ENCODE measurements around the gene NUDT2. TPM values are rescaled to one million over a fixed set of nuclear protein-coding genes. Genes with fewer than 3 reads are reported as not detected.
"Not testable (repeated sequence)": the region's sequence is repeated elsewhere in the genome, so short reads cannot be mapped to it uniquely, and the experiment has no call there.

Gene NUDT2
- total RNA-seq, 1 donor from 2014 or later: 7.2 TPM

DNA sequence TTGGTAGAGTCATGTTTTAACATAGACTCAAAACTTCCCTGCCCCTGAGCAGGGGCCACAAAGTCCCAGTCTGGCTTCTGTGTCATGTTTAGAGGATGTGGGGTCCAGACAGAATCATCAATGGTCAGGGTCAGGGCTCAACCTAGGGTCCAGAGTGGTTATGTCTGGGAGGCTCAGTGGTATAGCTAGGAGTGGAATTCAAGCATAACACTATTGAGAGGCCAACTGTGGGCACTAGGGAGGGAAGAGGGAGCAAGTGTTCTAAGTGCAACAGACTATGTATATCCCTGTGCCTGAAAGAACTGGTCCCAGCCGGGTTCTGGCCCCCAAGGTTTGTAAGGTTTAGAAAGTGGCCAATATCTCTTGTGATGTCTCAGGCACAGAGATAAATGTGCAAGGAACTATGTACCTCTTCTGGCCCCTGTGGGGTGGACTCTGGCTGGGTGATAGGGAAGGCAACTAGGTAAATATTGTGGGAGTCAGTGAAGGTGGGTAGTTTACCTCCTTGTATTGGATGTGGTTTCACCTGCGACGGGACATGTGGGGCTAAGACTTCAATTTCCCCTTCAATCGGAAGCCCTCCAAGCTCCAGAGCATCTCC lies 33.3 kb downstream of the NUDT2 start:
- Mint-ChIP-seq H3K27me3 (ENCODE audit: unreplicated experiment) (no peaks in the 10 kb centered on the region), H3K4me1 (ENCODE audit: low read depth, unreplicated experiment) (peaks cover 4% of the 10 kb centered on the region), H3K36me3 (ENCODE audit: unreplicated experiment) (peaks cover 11% of the 10 kb centered on the region), H3K27ac (ENCODE audit: unreplicated experiment) (no peak overlapping the region), H3K9me3 (ENCODE audit: unreplicated experiment) (peaks cover 6% of the 10 kb centered on the region), H3K4me3 (ENCODE audit: unreplicated experiment) (no peak overlapping the region)
- TF ChIP-seq, protein P1, sequence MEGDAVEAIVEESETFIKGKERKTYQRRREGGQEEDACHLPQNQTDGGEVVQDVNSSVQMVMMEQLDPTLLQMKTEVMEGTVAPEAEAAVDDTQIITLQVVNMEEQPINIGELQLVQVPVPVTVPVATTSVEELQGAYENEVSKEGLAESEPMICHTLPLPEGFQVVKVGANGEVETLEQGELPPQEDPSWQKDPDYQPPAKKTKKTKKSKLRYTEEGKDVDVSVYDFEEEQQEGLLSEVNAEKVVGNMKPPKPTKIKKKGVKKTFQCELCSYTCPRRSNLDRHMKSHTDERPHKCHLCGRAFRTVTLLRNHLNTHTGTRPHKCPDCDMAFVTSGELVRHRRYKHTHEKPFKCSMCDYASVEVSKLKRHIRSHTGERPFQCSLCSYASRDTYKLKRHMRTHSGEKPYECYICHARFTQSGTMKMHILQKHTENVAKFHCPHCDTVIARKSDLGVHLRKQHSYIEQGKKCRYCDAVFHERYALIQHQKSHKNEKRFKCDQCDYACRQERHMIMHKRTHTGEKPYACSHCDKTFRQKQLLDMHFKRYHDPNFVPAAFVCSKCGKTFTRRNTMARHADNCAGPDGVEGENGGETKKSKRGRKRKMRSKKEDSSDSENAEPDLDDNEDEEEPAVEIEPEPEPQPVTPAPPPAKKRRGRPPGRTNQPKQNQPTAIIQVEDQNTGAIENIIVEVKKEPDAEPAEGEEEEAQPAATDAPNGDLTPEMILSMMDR (IDR thresholded peaks at IDR 0.05; ENCODE audit: partially characterized antibody, unreplicated experiment): no peak
- DNase-seq: no peak

DNA sequence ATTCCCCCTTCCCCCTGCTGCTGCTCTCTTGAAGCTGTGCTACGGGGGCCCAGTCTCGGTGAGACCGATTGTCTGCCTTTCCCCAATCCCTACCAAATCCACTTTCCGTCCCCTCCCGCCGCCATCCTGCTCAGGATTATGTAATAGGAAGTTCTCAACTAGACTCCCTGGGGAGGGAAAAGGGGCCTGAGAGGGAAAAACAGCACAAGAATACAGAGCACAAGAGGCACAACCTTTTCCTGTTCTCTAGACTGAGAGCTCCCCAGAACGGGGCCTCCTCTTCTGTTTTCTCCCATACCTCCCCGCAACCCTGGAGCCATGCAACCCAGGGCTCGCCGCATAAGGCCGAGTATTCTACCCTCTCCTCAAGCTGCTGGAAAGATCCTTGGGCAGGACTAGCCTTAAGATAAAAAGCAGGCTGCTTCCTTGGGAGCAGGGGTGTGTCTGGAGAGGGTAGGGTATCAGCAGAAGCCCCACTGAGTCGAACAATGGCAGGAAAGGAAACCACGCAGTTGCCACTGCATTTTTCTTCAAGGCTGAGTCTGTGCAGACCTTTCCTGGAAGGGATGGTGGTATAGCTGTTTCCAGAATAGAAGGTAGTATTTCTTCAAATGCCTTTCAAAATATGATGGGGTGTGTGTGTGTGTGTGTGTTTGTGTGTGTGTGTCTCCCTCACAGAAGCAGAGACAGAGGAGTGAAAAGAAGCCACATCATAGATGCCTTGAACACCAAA lies 34.4 kb downstream of the NUDT2 start:
- TF ChIP-seq, protein P1 (IDR thresholded peaks at IDR 0.05; ENCODE audit: partially characterized antibody, unreplicated experiment): no peak
- no peak for DNase-seq
- Mint-ChIP-seq H3K27ac (ENCODE audit: unreplicated experiment) (no peak overlapping the region), H3K9me3 (ENCODE audit: unreplicated experiment) (peaks cover 6% of the 10 kb centered on the region), H3K27me3 (ENCODE audit: unreplicated experiment) (no peaks in the 10 kb centered on the region), H3K4me1 (ENCODE audit: low read depth, unreplicated experiment) (peaks cover 4% of the 10 kb centered on the region), H3K36me3 (ENCODE audit: unreplicated experiment) (peaks cover 12% of the 10 kb centered on the region), H3K4me3 (ENCODE audit: unreplicated experiment) (no peak overlapping the region)

DNA sequence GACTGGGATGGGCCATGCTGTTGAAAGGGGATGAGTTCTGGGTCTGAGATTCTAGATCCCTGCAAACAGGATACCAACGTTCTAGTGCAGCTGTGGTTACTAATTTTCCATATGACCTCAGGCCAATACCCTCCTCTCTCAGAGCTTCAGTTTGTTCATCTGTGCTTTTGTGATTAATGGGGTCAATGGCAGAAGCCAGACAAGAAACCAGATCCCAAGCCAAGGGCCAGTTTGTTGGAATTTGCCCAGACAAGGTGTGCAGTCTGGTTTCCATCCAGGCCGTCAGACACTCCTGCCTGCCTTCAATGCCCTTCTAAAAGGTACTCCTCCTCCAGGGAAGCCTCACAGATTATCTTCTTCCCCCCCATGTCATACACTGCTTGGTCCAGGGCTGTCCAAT lies 35.9 kb downstream of the NUDT2 start:
- no peak for DNase-seq
- TF ChIP-seq, protein P1 (IDR thresholded peaks at IDR 0.05; ENCODE audit: partially characterized antibody, unreplicated experiment): no peak

GRCh38 chr9:34366365-34366764 lies 37.0 kb downstream of the NUDT2 start:
- Mint-ChIP-seq H3K36me3 (ENCODE audit: unreplicated experiment) (peaks cover 26% of the 10 kb centered on the region), H3K27me3 (ENCODE audit: unreplicated experiment) (peaks cover 2% of the 10 kb centered on the region), H3K4me3 (ENCODE audit: unreplicated experiment) (no peak overlapping the region), H3K4me1 (ENCODE audit: low read depth, unreplicated experiment) (peaks cover 4% of the 10 kb centered on the region), H3K27ac (ENCODE audit: unreplicated experiment) (no peak overlapping the region), H3K9me3 (ENCODE audit: unreplicated experiment) (peaks cover 8% of the 10 kb centered on the region)
- TF ChIP-seq, protein P1 (IDR thresholded peaks at IDR 0.05; ENCODE audit: partially characterized antibody, unreplicated experiment): no peak
- no peak for DNase-seq

More for the DNA sequence above, 35.9 kb downstream of the NUDT2 start:
- no peaks in the 10 kb centered on the region for H3K27me3 Mint-ChIP-seq (ENCODE audit: unreplicated experiment)
- H3K36me3 Mint-ChIP-seq (ENCODE audit: unreplicated experiment): peaks cover 21% of the 10 kb centered on the region
- peaks cover 4% of the 10 kb centered on the region for H3K4me1 Mint-ChIP-seq (ENCODE audit: low read depth, unreplicated experiment)
- H3K9me3 Mint-ChIP-seq (ENCODE audit: unreplicated experiment): peaks cover 6% of the 10 kb centered on the region
- H3K4me3 Mint-ChIP-seq (ENCODE audit: unreplicated experiment): no peak overlapping the region
- no peak overlapping the region for H3K27ac Mint-ChIP-seq (ENCODE audit: unreplicated experiment)

DNA sequence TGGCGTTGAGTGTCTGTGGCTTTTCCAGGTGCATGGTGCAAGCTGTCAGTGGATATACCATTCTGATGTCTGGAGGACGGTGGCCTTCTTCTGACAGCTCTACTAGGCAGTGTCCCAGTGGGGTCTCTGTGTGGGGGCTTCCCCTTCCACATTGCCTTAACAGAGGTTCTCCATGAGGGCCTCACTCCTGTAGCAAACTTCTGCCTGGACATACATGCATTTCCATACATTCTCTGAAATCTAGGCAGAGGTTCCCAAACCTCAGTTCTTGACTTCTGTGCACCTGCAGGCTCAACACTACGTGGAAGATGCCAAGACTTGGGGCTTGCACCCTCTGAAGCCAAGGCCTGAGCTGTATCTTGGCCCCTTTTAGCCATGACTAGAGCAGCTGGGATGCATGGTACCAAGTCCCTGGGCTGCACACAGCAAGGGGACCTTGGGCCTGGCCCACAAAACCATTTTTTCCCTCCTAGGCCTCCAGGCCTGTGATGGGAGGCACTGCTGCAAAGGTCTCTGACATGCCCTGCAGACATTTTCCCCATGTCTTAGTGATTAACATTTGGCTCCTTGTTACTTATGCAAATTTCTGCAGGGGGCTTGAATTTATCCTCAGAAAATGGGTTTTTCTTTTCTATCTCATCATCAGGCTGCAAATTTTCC lies 38.5 kb downstream of the NUDT2 start:
- DNase-seq; H3K27ac Mint-ChIP-seq (ENCODE audit: unreplicated experiment); H3K9me3 Mint-ChIP-seq (ENCODE audit: unreplicated experiment); H3K4me1 Mint-ChIP-seq (ENCODE audit: low read depth, unreplicated experiment); H3K4me3 Mint-ChIP-seq (ENCODE audit: unreplicated experiment); H3K27me3 Mint-ChIP-seq (ENCODE audit: unreplicated experiment): not testable (repeated sequence)
- peaks cover 26% of the 10 kb centered on the region for H3K36me3 Mint-ChIP-seq (ENCODE audit: unreplicated experiment)

- not testable (repeated sequence) for H3K4me3 Mint-ChIP-seq (ENCODE audit: unreplicated experiment); H3K4me1 Mint-ChIP-seq (ENCODE audit: low read depth, unreplicated experiment); H3K27me3 Mint-ChIP-seq (ENCODE audit: unreplicated experiment); DNase-seq; H3K27ac Mint-ChIP-seq (ENCODE audit: unreplicated experiment); H3K9me3 Mint-ChIP-seq (ENCODE audit: unreplicated experiment)
- H3K36me3 Mint-ChIP-seq (ENCODE audit: unreplicated experiment): peaks cover 26% of the 10 kb centered on the region
Measured at GRCh38 chr9:34368796-34369195, 39.4 kb downstream of the NUDT2 start.
